ENCODE measurements around the gene SBF2. TPM values are rescaled to one million over a fixed set of nuclear protein-coding genes. Genes with fewer than 3 reads are reported as not detected.

Gene SBF2
- total RNA-seq, 1 donor from 2014 or later, result 38.5 TPM

- DNase-seq, result no peak
- intact Hi-C loops (cut with DNase I), result no loop called here
- Histone ChIP-seq H3K4me3 (no peak overlapping the region), H3K36me3 (peaks cover 17% of the 10 kb centered on the region), H3K9me3 (no peaks in the 10 kb centered on the region), H3K4me1 (peaks cover 10% of the 10 kb centered on the region), H3K27me3 (no peaks in the 10 kb centered on the region), H3K27ac (no peak overlapping the region)
- no peak for TF ChIP-seq CTCF (IDR thresholded peaks at IDR 0.05)
- peak; percentile 75 for ATAC-seq
These were observed 506.0 kb downstream of the SBF2 start for GRCh38 chr11:9787981-9788521.

- Histone ChIP-seq H3K36me3 (peaks cover 17% of the 10 kb centered on the region), H3K27ac (no peak overlapping the region), H3K27me3 (no peaks in the 10 kb centered on the region), H3K4me3 (no peak overlapping the region), H3K9me3 (no peaks in the 10 kb centered on the region), H3K4me1 (peaks cover 10% of the 10 kb centered on the region)
- intact Hi-C loops (cut with DNase I), result no loop called here
- DNase-seq (no peak), ATAC-seq (no peak)
- TF ChIP-seq CTCF (IDR thresholded peaks at IDR 0.05), result no peak
These were observed 506.8 kb downstream of the SBF2 start for GRCh38 chr11:9787260-9787659.

- TF ChIP-seq CTCF (IDR thresholded peaks at IDR 0.05), result no peak
- no peaks in the 10 kb centered on the region for H3K27me3 ChIP-seq
- peaks cover 10% of the 10 kb centered on the region for H3K4me1 ChIP-seq
- H3K36me3 ChIP-seq, result peaks cover 38% of the 10 kb centered on the region
- H3K4me3 ChIP-seq, result no peak overlapping the region
- no peaks in the 10 kb centered on the region for H3K9me3 ChIP-seq
- no peak for DNase-seq
- intact Hi-C loops (cut with DNase I), result no loop called here
- no peak overlapping the region for H3K27ac ChIP-seq
- ATAC-seq, result peak; percentile 51
These were observed 509.3 kb downstream of the SBF2 start for GRCh38 chr11:9784602-9785315.

GRCh38 chr11:9783986-9784385 lies 510.0 kb downstream of the SBF2 start:
- H3K27me3 ChIP-seq, result no peaks in the 10 kb centered on the region
- H3K4me1 ChIP-seq, result peaks cover 10% of the 10 kb centered on the region
- ATAC-seq (no peak), DNase-seq (no peak)
- intact Hi-C loops (cut with DNase I), result no loop called here
- H3K4me3 ChIP-seq, result no peak overlapping the region
- H3K27ac ChIP-seq, result no peak overlapping the region
- peaks cover 45% of the 10 kb centered on the region for H3K36me3 ChIP-seq
- no peak for TF ChIP-seq CTCF (IDR thresholded peaks at IDR 0.05)
- no peaks in the 10 kb centered on the region for H3K9me3 ChIP-seq

- no peak for DNase-seq
- peaks cover 10% of the 10 kb centered on the region for H3K4me1 ChIP-seq
- ATAC-seq, result no peak
- intact Hi-C loops (cut with DNase I), result no loop called here
- H3K27ac ChIP-seq, result no peak overlapping the region
- H3K4me3 ChIP-seq, result no peak overlapping the region
- H3K36me3 ChIP-seq, result peaks cover 40% of the 10 kb centered on the region
- no peaks in the 10 kb centered on the region for H3K27me3 ChIP-seq
- no peak for TF ChIP-seq CTCF (IDR thresholded peaks at IDR 0.05)
- H3K9me3 ChIP-seq, result no peaks in the 10 kb centered on the region
These were observed 513.1 kb downstream of the SBF2 start for GRCh38 chr11:9780929-9781328.

Data from upper lobe of right lung (tissue), 1 donor.